Esophagus muscularis mucosa (tissue), 3 donors: Measurements from ENCODE around the gene NTRK2.

ENCODE experiments used
- POLR2A ChIP-seq: fragments of 450-650 bp; IDR thresholded peaks from one replicate; pipeline ENCODE4 v1.6.1; 2017; ENCODE audit warnings: antibody characterized with exemption, moderate library complexity, mild to moderate bottlenecking, low read depth
- POLR2AphosphoS5 ChIP-seq, 2 donors: sonication (generic); formaldehyde crosslinking; IDR thresholded peaks; one replicate each; pipeline ENCODE4 v1.6.1; 2017; ENCODE audit warnings: antibody characterized with exemption in 2 of 2
- TF ChIP-seq, protein P1 (sequence below), 3 experiments: fragments of 200-600 bp in 2 of 3; fragments of 450-650 bp in 1 of 3; sonication (generic) in 2 of 3; IDR thresholded peaks; one replicate each; pipeline ENCODE4 v1.5.1; 2017 to 2019; ENCODE audit warnings: antibody characterized with exemption in 3 of 3, mild to moderate bottlenecking in 2 of 3, moderate library complexity in 1 of 3

GRCh38 chr9:84670138-84671041 is 861 bp downstream of the NTRK2 start:
- TF ChIP-seq, protein P1, sequence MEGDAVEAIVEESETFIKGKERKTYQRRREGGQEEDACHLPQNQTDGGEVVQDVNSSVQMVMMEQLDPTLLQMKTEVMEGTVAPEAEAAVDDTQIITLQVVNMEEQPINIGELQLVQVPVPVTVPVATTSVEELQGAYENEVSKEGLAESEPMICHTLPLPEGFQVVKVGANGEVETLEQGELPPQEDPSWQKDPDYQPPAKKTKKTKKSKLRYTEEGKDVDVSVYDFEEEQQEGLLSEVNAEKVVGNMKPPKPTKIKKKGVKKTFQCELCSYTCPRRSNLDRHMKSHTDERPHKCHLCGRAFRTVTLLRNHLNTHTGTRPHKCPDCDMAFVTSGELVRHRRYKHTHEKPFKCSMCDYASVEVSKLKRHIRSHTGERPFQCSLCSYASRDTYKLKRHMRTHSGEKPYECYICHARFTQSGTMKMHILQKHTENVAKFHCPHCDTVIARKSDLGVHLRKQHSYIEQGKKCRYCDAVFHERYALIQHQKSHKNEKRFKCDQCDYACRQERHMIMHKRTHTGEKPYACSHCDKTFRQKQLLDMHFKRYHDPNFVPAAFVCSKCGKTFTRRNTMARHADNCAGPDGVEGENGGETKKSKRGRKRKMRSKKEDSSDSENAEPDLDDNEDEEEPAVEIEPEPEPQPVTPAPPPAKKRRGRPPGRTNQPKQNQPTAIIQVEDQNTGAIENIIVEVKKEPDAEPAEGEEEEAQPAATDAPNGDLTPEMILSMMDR (IDR thresholded peaks at IDR 0.05), result no peak
- no peak for TF ChIP-seq POLR2A
- no peak for TF ChIP-seq POLR2AphosphoS5 (IDR thresholded peaks at IDR 0.05)
